Uterus (tissue), 2 donors: ENCODE data around the gene NEK10.

ENCODE experiments used
- POLR2A ChIP-seq, 2 donors: fragments of 450-650 bp; IDR thresholded peaks; one replicate each; pipeline ENCODE4 v1.6.1; 2016; ENCODE audit warnings: antibody characterized with exemption in 2 of 2, mild to moderate bottlenecking in 1 of 2, moderate library complexity in 1 of 2
- TF ChIP-seq, protein P1 (sequence below), 4 experiments: fragments of 200-600 bp in 2 of 4; fragments of 450-650 bp in 2 of 4; sonication (generic) in 2 of 4; IDR thresholded peaks; one replicate each; pipeline ENCODE4 v1.5.1; 2016 to 2019; ENCODE audit warnings: antibody characterized with exemption in 4 of 4, mild to moderate bottlenecking in 2 of 4, moderate library complexity in 1 of 4

DNA sequence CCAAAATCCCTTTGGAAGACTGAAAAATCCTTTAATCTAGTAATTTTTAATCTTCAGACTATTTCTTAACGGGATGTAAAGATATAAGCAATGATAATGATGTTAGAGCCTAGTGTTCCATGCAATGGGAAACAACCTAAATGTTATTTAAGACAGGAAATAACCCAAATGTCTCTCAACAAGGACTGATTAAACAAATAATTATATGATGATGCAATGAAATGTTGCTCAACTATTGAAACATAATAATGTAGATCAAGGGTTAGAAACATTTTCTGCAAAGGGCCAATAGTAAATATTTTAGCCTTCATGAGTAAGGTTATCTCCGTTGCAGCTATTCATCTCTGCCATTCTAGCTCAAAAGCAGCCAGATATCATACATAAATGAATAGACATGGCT is 275.4 kb downstream of the NEK10 start:
- TF ChIP-seq, protein P1, sequence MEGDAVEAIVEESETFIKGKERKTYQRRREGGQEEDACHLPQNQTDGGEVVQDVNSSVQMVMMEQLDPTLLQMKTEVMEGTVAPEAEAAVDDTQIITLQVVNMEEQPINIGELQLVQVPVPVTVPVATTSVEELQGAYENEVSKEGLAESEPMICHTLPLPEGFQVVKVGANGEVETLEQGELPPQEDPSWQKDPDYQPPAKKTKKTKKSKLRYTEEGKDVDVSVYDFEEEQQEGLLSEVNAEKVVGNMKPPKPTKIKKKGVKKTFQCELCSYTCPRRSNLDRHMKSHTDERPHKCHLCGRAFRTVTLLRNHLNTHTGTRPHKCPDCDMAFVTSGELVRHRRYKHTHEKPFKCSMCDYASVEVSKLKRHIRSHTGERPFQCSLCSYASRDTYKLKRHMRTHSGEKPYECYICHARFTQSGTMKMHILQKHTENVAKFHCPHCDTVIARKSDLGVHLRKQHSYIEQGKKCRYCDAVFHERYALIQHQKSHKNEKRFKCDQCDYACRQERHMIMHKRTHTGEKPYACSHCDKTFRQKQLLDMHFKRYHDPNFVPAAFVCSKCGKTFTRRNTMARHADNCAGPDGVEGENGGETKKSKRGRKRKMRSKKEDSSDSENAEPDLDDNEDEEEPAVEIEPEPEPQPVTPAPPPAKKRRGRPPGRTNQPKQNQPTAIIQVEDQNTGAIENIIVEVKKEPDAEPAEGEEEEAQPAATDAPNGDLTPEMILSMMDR (IDR thresholded peaks at IDR 0.05) = no peak
- TF ChIP-seq POLR2A (IDR thresholded peaks at IDR 0.05) = no peak
